Measurements from ENCODE around the gene RACGAP1. TPM values are rescaled to one million over a fixed set of nuclear protein-coding genes. Genes with fewer than 3 reads are reported as not detected.

The RACGAP1 gene
- total RNA-seq, 1 donor from 2014 or later, result 23.5 TPM

DNA sequence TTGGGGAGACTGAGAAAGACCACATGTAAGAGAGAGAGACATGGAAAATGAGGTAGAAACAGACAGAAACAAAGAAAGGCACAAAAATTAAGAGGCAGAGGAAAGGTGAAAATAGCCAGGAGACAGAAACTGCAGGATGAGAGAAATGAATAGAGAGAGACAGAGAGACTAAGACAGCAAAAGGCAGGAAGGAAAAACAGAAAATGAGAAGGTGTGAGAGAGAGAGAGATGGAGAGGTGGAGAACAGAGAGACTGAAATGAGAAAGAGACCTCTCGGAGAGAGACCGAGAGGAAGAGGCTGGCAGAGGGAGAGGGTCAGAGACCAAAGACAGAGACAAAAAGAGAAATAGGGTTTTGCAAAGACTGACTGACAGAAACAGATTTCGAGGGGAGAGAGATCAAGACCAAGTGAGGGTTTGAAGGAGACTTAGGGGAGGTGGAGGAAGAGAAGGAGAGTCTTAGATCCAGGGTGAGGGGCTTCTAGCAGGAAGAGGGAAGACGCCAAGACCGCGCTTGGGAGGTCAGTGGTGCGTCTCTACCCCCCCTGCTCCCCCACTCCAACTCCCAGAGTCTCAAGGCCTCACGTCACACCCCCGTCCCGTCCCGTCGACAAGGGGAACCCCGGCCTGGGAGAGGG is 64.7 kb downstream of the RACGAP1 start:
- no peaks in the 10 kb centered on the region for H3K36me3 ChIP-seq (ENCODE audit: control insufficient read depth in 3 of 3, insufficient read depth in 3 of 3, low read length in 3 of 3)
- H3K27me3 ChIP-seq (ENCODE audit: control insufficient read depth in 3 of 3, insufficient read depth in 3 of 3, low read length in 3 of 3), result peaks cover 45 to 72% (median 54%) of the 10 kb centered on the region in 3 donors
- no peak overlapping the region for H3K27ac ChIP-seq (ENCODE audit: low read depth, low read length)
- no peak overlapping the region for H3K9ac ChIP-seq (ENCODE audit: low read depth in 1 of 3, low read length in 3 of 3)
- no peaks in the 10 kb centered on the region for H3K9me3 ChIP-seq (ENCODE audit: control insufficient read depth in 3 of 3, low read length in 3 of 3)
- H3K4me1 ChIP-seq (ENCODE audit: control insufficient read depth in 3 of 3, insufficient read depth in 3 of 3, low read length in 3 of 3), result no peaks in the 10 kb centered on the region
- no peak overlapping the region for H3K4me3 ChIP-seq (ENCODE audit: low read length in 3 of 3)

- no peak overlapping the region for H3K27ac ChIP-seq (ENCODE audit: low read depth, low read length)
- H3K27me3 ChIP-seq (ENCODE audit: control insufficient read depth in 3 of 3, insufficient read depth in 3 of 3, low read length in 3 of 3), result peaks cover 50 to 79% (median 59%) of the 10 kb centered on the region in 3 donors
- H3K4me3 ChIP-seq (ENCODE audit: low read length in 3 of 3), result no peak overlapping the region
- H3K9me3 ChIP-seq (ENCODE audit: control insufficient read depth in 3 of 3, low read length in 3 of 3), result no peaks in the 10 kb centered on the region
- H3K4me1 ChIP-seq (ENCODE audit: control insufficient read depth in 3 of 3, insufficient read depth in 3 of 3, low read length in 3 of 3), result no peaks in the 10 kb centered on the region
- H3K36me3 ChIP-seq (ENCODE audit: control insufficient read depth in 3 of 3, insufficient read depth in 3 of 3, low read length in 3 of 3), result no peaks in the 10 kb centered on the region
- no peak overlapping the region for H3K9ac ChIP-seq (ENCODE audit: low read depth in 1 of 3, low read length in 3 of 3)
These were observed 65.4 kb downstream of the RACGAP1 start for GRCh38 chr12:49959685-49960473.

DNA sequence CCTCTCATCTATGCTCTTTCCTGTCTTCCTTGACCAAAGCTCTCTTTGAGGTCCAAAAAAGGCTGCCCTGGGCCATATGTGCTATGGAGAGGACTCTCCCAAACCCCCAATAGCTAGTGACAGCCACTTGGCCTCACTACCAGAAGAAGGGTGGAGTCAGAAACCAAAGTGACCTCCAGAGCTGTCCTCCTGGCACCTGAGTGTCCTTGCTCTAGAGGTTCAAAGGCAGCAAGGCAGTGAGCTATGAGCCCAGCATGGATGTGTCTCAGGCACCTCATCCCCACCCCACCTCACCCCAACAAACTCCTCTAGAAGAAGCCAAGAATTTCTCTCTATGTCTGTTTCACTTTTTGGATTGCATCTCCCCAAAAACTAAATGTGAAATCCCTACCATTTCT is 67.7 kb downstream of the RACGAP1 start:
- Histone ChIP-seq H3K27ac (ENCODE audit: low read depth, low read length) (no peak overlapping the region), H3K4me1 (ENCODE audit: control insufficient read depth in 3 of 3, insufficient read depth in 3 of 3, low read length in 3 of 3) (no peaks in the 10 kb centered on the region), H3K9ac (ENCODE audit: low read depth in 1 of 3, low read length in 3 of 3) (no peak overlapping the region), H3K4me3 (ENCODE audit: low read length in 3 of 3) (no peak overlapping the region), H3K9me3 (ENCODE audit: control insufficient read depth in 3 of 3, low read length in 3 of 3) (no peaks in the 10 kb centered on the region), H3K27me3 (ENCODE audit: control insufficient read depth in 3 of 3, insufficient read depth in 3 of 3, low read length in 3 of 3) (peaks cover 61 to 80% (median 65%) of the 10 kb centered on the region in 3 donors), H3K36me3 (ENCODE audit: control insufficient read depth in 3 of 3, insufficient read depth in 3 of 3, low read length in 3 of 3) (no peaks in the 10 kb centered on the region)

DNA sequence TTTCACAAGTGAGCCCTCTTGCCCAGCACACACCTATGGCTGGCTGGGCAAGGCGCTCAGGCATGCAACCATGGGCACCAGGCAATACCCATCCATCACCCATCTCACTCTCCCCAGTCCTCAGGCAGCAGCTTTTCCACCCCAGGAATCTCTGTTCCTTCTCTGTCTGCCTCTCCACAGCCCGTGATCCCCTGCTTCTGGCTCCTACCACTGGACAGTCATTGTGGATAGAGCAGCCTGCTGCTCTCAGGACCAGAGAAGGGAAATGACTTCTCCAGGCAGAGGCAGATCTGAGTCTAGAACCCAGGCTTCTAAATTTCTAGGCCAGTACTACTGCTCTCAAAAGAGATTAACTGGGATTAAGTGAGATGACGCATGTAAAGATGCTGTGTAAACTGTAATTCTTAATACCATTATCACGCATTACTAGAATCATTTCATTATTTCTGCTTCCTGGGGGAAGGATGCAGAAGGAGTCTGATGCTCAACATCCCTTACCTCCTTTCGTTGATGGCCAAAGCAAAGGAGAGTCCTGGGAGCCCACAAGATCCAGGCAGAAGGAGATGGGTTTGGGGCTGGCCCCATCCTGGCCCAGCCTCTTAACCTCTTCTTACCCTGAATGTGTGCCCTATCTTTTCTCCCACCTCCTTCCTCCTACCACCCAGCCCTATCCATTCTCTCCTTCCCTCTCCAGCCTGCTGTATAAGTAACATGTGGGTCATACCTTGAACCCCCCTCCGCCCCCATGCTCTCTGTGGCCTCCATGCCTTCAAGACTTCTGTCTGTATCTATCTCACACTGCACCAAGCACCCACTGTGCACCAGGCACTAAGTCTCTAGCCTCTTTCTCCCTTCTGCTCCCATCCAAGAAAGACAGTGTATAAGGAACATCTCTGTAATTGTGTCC is 68.4 kb downstream of the RACGAP1 start:
- no peaks in the 10 kb centered on the region for H3K4me1 ChIP-seq (ENCODE audit: control insufficient read depth in 3 of 3, insufficient read depth in 3 of 3, low read length in 3 of 3)
- H3K27me3 ChIP-seq (ENCODE audit: control insufficient read depth in 3 of 3, insufficient read depth in 3 of 3, low read length in 3 of 3), result peaks cover 59 to 77% (median 65%) of the 10 kb centered on the region in 3 donors
- H3K36me3 ChIP-seq (ENCODE audit: control insufficient read depth in 3 of 3, insufficient read depth in 3 of 3, low read length in 3 of 3), result no peaks in the 10 kb centered on the region
- no peaks in the 10 kb centered on the region for H3K9me3 ChIP-seq (ENCODE audit: control insufficient read depth in 3 of 3, low read length in 3 of 3)
- H3K27ac ChIP-seq (ENCODE audit: low read depth, low read length), result no peak overlapping the region
- H3K4me3 ChIP-seq (ENCODE audit: low read length in 3 of 3), result no peak overlapping the region
- no peak overlapping the region for H3K9ac ChIP-seq (ENCODE audit: low read depth in 1 of 3, low read length in 3 of 3)

- Histone ChIP-seq H3K9me3 (ENCODE audit: control insufficient read depth in 3 of 3, low read length in 3 of 3) (no peaks in the 10 kb centered on the region), H3K36me3 (ENCODE audit: control insufficient read depth in 3 of 3, insufficient read depth in 3 of 3, low read length in 3 of 3) (no peaks in the 10 kb centered on the region), H3K27me3 (ENCODE audit: control insufficient read depth in 3 of 3, insufficient read depth in 3 of 3, low read length in 3 of 3) (peaks cover 54 to 74% (median 65%) of the 10 kb centered on the region in 3 donors), H3K4me1 (ENCODE audit: control insufficient read depth in 3 of 3, insufficient read depth in 3 of 3, low read length in 3 of 3) (no peaks in the 10 kb centered on the region), H3K9ac (ENCODE audit: low read depth in 1 of 3, low read length in 3 of 3) (no peak overlapping the region), H3K27ac (ENCODE audit: low read depth, low read length) (no peak overlapping the region), H3K4me3 (ENCODE audit: low read length in 3 of 3) (no peak overlapping the region)
These were observed 69.2 kb downstream of the RACGAP1 start for GRCh38 chr12:49955899-49956662.

- Histone ChIP-seq H3K27me3 (ENCODE audit: control insufficient read depth in 3 of 3, insufficient read depth in 3 of 3, low read length in 3 of 3) (peaks cover 45 to 65% (median 55%) of the 10 kb centered on the region in 3 donors), H3K4me1 (ENCODE audit: control insufficient read depth in 3 of 3, insufficient read depth in 3 of 3, low read length in 3 of 3) (no peaks in the 10 kb centered on the region), H3K9me3 (ENCODE audit: control insufficient read depth in 3 of 3, low read length in 3 of 3) (no peaks in the 10 kb centered on the region), H3K4me3 (ENCODE audit: low read length in 3 of 3) (no peak overlapping the region), H3K36me3 (ENCODE audit: control insufficient read depth in 3 of 3, insufficient read depth in 3 of 3, low read length in 3 of 3) (no peaks in the 10 kb centered on the region), H3K9ac (ENCODE audit: low read depth in 1 of 3, low read length in 3 of 3) (no peak overlapping the region), H3K27ac (ENCODE audit: low read depth, low read length) (no peak overlapping the region)
These were observed 70.1 kb downstream of the RACGAP1 start for GRCh38 chr12:49954863-49955830.

GRCh38 chr12:49953961-49954846 is 71.1 kb downstream of the RACGAP1 start:
- Histone ChIP-seq H3K27ac (ENCODE audit: low read depth, low read length) (no peak overlapping the region), H3K36me3 (ENCODE audit: control insufficient read depth in 3 of 3, insufficient read depth in 3 of 3, low read length in 3 of 3) (no peaks in the 10 kb centered on the region), H3K4me3 (ENCODE audit: low read length in 3 of 3) (no peak overlapping the region), H3K9me3 (ENCODE audit: control insufficient read depth in 3 of 3, low read length in 3 of 3) (no peaks in the 10 kb centered on the region), H3K9ac (ENCODE audit: low read depth in 1 of 3, low read length in 3 of 3) (no peak overlapping the region), H3K27me3 (ENCODE audit: control insufficient read depth in 3 of 3, insufficient read depth in 3 of 3, low read length in 3 of 3) (peaks cover 43 to 55% (median 46%) of the 10 kb centered on the region in 3 donors), H3K4me1 (ENCODE audit: control insufficient read depth in 3 of 3, insufficient read depth in 3 of 3, low read length in 3 of 3) (no peaks in the 10 kb centered on the region)

DNA sequence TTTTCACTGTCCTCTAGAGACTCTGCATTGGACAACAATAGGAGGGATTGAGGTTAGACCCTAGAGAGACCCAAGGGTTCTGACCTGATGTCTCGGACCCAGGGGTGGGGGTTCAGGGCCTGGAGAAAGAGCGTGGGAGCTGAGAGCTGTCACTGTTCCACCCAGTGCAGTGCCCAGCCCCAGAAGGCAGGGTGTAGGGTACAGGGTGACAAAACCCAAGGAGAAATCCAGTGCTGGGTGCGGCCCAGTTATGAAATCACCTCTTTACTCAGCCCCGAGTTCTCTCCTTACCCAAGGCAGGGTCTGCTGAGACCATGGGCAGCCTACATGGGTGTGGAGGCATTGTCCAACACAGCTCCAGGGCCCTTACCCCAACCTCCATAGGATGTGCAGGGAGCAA is 72.1 kb downstream of the RACGAP1 start:
- Histone ChIP-seq H3K36me3 (ENCODE audit: control insufficient read depth in 3 of 3, insufficient read depth in 3 of 3, low read length in 3 of 3) (no peaks in the 10 kb centered on the region), H3K9me3 (ENCODE audit: control insufficient read depth in 3 of 3, low read length in 3 of 3) (no peaks in the 10 kb centered on the region), H3K9ac (ENCODE audit: low read depth in 1 of 3, low read length in 3 of 3) (no peak overlapping the region), H3K4me3 (ENCODE audit: low read length in 3 of 3) (no peak overlapping the region), H3K4me1 (ENCODE audit: control insufficient read depth in 3 of 3, insufficient read depth in 3 of 3, low read length in 3 of 3) (no peaks in the 10 kb centered on the region), H3K27me3 (ENCODE audit: control insufficient read depth in 3 of 3, insufficient read depth in 3 of 3, low read length in 3 of 3) (peaks cover 35 to 49% (median 39%) of the 10 kb centered on the region in 3 donors), H3K27ac (ENCODE audit: low read depth, low read length) (no peak overlapping the region)
